SK-N-MC (cell line): ENCODE results near the gene KIAA2012.

Source experiments
- EZH2 ChIP-seq: fragments of 200-600 bp; sonication (generic); IDR thresholded peaks from one replicate; pipeline ENCODE4 v1.6.1; 2017; ENCODE audit warnings: antibody characterized with exemption
- POLR2AphosphoS5 ChIP-seq: IDR thresholded peaks from 2 replicates; pipeline ENCODE4 v1.6.1; 2012; ENCODE audit warnings: mild to moderate bottlenecking, low read depth, low read length, borderline replicate concordance

DNA sequence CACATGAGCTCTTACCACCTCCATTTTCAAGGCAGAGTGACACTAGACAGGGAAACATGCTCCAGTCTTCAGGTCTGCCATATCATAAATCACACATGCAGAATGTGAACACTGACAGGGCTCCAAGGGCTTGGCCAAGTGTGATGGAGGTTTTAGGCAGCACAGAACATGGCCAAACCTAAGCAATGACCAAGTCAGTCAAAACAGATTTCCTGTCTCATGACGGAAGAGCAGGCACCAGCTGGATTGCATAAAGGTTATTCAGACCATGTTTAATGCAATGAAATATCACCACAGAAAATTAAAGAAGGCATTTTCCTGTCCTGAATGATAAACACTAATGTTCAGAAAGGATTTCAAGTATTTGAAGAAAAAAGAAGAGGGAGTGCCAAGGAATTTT is 92.9 kb downstream of the KIAA2012 start:
- no peak for TF ChIP-seq EZH2
- no peak for TF ChIP-seq POLR2AphosphoS5
